ENCODE results near the gene CAD. TPM values are rescaled to one million over a fixed set of nuclear protein-coding genes. Genes with fewer than 3 reads are reported as not detected.

The CAD gene
- total and polyA plus RNA-seq, 2 experiments from 2014 or later = 17.1 to 23.9 TPM

- H3K4me3 ChIP-seq = no peak overlapping the region
- no peaks in the 10 kb centered on the region for H3K9me3 ChIP-seq (ENCODE audit: low read depth)
- peaks cover 17% of the 10 kb centered on the region for H3K27me3 ChIP-seq (replicated peaks; ENCODE audit: insufficient read depth)
- H2AFZ ChIP-seq = no peak overlapping the region
- no peak overlapping the region for H3K4me2 ChIP-seq (ENCODE audit: unreplicated experiment)
- in situ Hi-C loops (cut with MboI) = no loop called here
- H3K9me2 ChIP-seq (ENCODE audit: insufficient read depth) = no peaks in the 10 kb centered on the region
- no peak for DNase-seq
- H4K20me1 ChIP-seq (ENCODE audit: insufficient read depth) = no peaks in the 10 kb centered on the region
- WGBS, 2 experiments (ENCODE audit: low coverage in 1 of 2, low lambda C conversion rate in 2 of 2, missing lambda C conversion rate in 2 of 2) = 39 to 43% methylated on average over 3 of the region's 3 CpGs
- TF ChIP-seq EZH2phosphoT487 (IDR thresholded peaks at IDR 0.05; ENCODE audit: insufficient read depth, low read depth) = no peak
- TF ChIP-seq EZH2 (IDR thresholded peaks at IDR 0.05; ENCODE audit: insufficient read depth, poor library complexity, severe bottlenecking) = no peak
- no peak overlapping the region for H3K9ac ChIP-seq
- peaks cover 29% of the 10 kb centered on the region for H3F3A ChIP-seq (ENCODE audit: insufficient read depth)
- no peaks in the 10 kb centered on the region for H3K36me3 ChIP-seq (ENCODE audit: low read depth)
- peaks cover 26% of the 10 kb centered on the region for H3K4me1 ChIP-seq (ENCODE audit: insufficient read depth)
- no peaks in the 10 kb centered on the region for H3K79me2 ChIP-seq (ENCODE audit: insufficient read depth)
- no peak overlapping the region for H3K27ac ChIP-seq
Observed at GRCh38 chr2:27179344-27180000, 37.7 kb upstream of the CAD start.

GRCh38 chr2:27182346-27182745 is 34.8 kb upstream of the CAD start:
- Histone ChIP-seq H3K4me1 (ENCODE audit: insufficient read depth) (peaks cover 45% of the 10 kb centered on the region), H3K4me3 (no peak overlapping the region), H3K36me3 (ENCODE audit: low read depth) (no peaks in the 10 kb centered on the region), H3K9me2 (ENCODE audit: insufficient read depth) (no peaks in the 10 kb centered on the region), H3K27me3 (replicated peaks; ENCODE audit: insufficient read depth) (peaks cover 5% of the 10 kb centered on the region; the same call in 1 of the 2 replicates), H3K4me2 (ENCODE audit: unreplicated experiment) (peak overlapping the region; percentile 46), H3F3A (ENCODE audit: insufficient read depth) (peaks cover 51% of the 10 kb centered on the region), H2AFZ (no peak overlapping the region), H3K9ac (no peak overlapping the region), H3K79me2 (ENCODE audit: insufficient read depth) (no peaks in the 10 kb centered on the region), H3K9me3 (ENCODE audit: low read depth) (no peaks in the 10 kb centered on the region), H3K27ac (peak overlapping the region; percentile 55), H4K20me1 (ENCODE audit: insufficient read depth) (no peaks in the 10 kb centered on the region)
- 30 to 34% methylated on average over 4 of the region's 4 CpGs for WGBS, 2 experiments (ENCODE audit: low coverage in 1 of 2, low lambda C conversion rate in 2 of 2, missing lambda C conversion rate in 2 of 2)
- in situ Hi-C loops (cut with MboI) = no loop called here
- peak; percentile 79 for DNase-seq
- TF ChIP-seq EZH2phosphoT487 (IDR thresholded peaks at IDR 0.05; ENCODE audit: insufficient read depth, low read depth) = no peak
- TF ChIP-seq EZH2 (IDR thresholded peaks at IDR 0.05; ENCODE audit: insufficient read depth, poor library complexity, severe bottlenecking) = no peak

- no peak overlapping the region for H3K4me3 ChIP-seq
- no peak overlapping the region for H3K4me2 ChIP-seq (ENCODE audit: unreplicated experiment)
- H3K27ac ChIP-seq = no peak overlapping the region
- H3K9ac ChIP-seq = no peak overlapping the region
- H2AFZ ChIP-seq = no peak overlapping the region
- H3K36me3 ChIP-seq (ENCODE audit: low read depth) = no peaks in the 10 kb centered on the region
- WGBS, 2 experiments (ENCODE audit: low coverage in 1 of 2, low lambda C conversion rate in 2 of 2, missing lambda C conversion rate in 2 of 2) = 32 to 42% methylated on average over 4 of the region's 4 CpGs
- TF ChIP-seq EZH2 (IDR thresholded peaks at IDR 0.05; ENCODE audit: insufficient read depth, poor library complexity, severe bottlenecking) = no peak
- no peak for TF ChIP-seq EZH2phosphoT487 (IDR thresholded peaks at IDR 0.05; ENCODE audit: insufficient read depth, low read depth)
- H3K79me2 ChIP-seq (ENCODE audit: insufficient read depth) = no peaks in the 10 kb centered on the region
- peak; percentile 58 for DNase-seq
- no peaks in the 10 kb centered on the region for H3K27me3 ChIP-seq (replicated peaks; ENCODE audit: insufficient read depth)
- no peaks in the 10 kb centered on the region for H3K9me2 ChIP-seq (ENCODE audit: insufficient read depth)
- H3K4me1 ChIP-seq (ENCODE audit: insufficient read depth) = peaks cover 45% of the 10 kb centered on the region
- H3K9me3 ChIP-seq (ENCODE audit: low read depth) = no peaks in the 10 kb centered on the region
- in situ Hi-C loops (cut with MboI) = no loop called here
- no peaks in the 10 kb centered on the region for H4K20me1 ChIP-seq (ENCODE audit: insufficient read depth)
- peaks cover 51% of the 10 kb centered on the region for H3F3A ChIP-seq (ENCODE audit: insufficient read depth)
Observed at GRCh38 chr2:27184115-27184514, 33.1 kb upstream of the CAD start.

- H4K20me1 ChIP-seq (ENCODE audit: insufficient read depth) = no peaks in the 10 kb centered on the region
- no peaks in the 10 kb centered on the region for H3K27me3 ChIP-seq (replicated peaks; ENCODE audit: insufficient read depth)
- H3K36me3 ChIP-seq (ENCODE audit: low read depth) = no peaks in the 10 kb centered on the region
- H3K4me3 ChIP-seq = peak overlapping the region; percentile 31
- H3K9ac ChIP-seq = peak overlapping the region; percentile 45
- H2AFZ ChIP-seq = peak overlapping the region; percentile 39
- peak overlapping the region; percentile 30 for H3K4me2 ChIP-seq (ENCODE audit: unreplicated experiment)
- TF ChIP-seq EZH2phosphoT487 (IDR thresholded peaks at IDR 0.05; ENCODE audit: insufficient read depth, low read depth) = peak; percentile 96
- TF ChIP-seq EZH2 (IDR thresholded peaks at IDR 0.05; ENCODE audit: insufficient read depth, poor library complexity, severe bottlenecking) = no peak
- peaks cover 50% of the 10 kb centered on the region for H3F3A ChIP-seq (ENCODE audit: insufficient read depth)
- in situ Hi-C loops (cut with MboI) = no loop called here
- H3K9me3 ChIP-seq (ENCODE audit: low read depth) = no peaks in the 10 kb centered on the region
- H3K4me1 ChIP-seq (ENCODE audit: insufficient read depth) = peaks cover 40% of the 10 kb centered on the region
- DNase-seq = peak; percentile 79
- H3K79me2 ChIP-seq (ENCODE audit: insufficient read depth) = no peaks in the 10 kb centered on the region
- 0 to 2% methylated on average over 6 of the region's 6 CpGs for WGBS, 2 experiments (ENCODE audit: low coverage in 1 of 2, low lambda C conversion rate in 2 of 2, missing lambda C conversion rate in 2 of 2)
- H3K27ac ChIP-seq = peak overlapping the region; percentile 87
- H3K9me2 ChIP-seq (ENCODE audit: insufficient read depth) = no peaks in the 10 kb centered on the region
Observed at GRCh38 chr2:27185331-27186026, 31.7 kb upstream of the CAD start.

All from GM23248 (cell line).